ENCODE data around the gene LRP3. TPM values are rescaled to one million over a fixed set of nuclear protein-coding genes. Genes with fewer than 3 reads are reported as not detected.

LRP3 gene
- total and polyA plus RNA-seq, 2 donors (not counting 1 experiment from before 2014, with no cell fraction given) = 4.0 to 24.4 TPM

DNA sequence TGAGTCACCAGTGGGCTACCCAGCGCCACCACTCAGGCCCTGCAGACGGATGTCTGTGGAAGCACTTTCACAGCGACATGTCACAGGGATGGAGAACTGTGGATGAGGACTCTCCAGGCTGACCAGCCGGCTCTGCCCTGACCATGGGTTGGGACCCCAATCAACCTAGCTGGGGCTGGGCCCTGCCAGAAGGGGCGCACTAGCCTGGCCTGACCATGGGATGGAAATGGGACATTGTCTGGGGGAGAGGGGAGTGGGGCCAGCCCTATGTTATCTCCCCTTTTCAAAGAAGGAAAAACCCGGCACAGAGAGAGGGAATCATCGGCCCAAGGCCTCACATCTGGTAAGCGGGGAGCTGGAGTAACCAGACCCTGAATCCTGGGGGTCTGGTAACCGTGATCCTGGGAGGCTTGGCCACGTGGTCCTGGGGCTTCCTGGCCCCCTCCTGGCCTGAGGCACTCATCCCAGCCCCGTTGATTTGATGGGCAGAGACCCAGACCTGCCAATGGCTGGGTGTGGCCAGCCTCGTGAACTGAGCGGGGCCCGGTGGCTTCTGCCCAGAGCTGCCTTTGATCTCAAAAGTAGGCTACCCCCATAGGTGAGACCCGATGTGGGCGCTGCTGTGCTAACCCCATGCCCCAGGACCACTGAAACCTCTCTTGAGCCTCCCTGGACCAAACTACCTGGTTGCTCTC lies 42.7 kb downstream of the LRP3 start:
- H2AFZ ChIP-seq (ENCODE audit: low read length) = no peak overlapping the region
- no peaks in the 10 kb centered on the region for H3K4me1 ChIP-seq (ENCODE audit: control insufficient read depth, extremely low read depth, insufficient read depth, low read length)
- TF ChIP-seq EZH2 (IDR thresholded peaks at IDR 0.05; ENCODE audit: low read length, missing control alignments) = no peak
- TF ChIP-seq CTCF (conservative IDR thresholded peaks at IDR 0.05 in 1 of 2, IDR thresholded peaks at IDR 0.05 in 1 of 2; ENCODE audit: low read depth in 1 of 2, low read length in 2 of 2) = no peak
- no peaks in the 10 kb centered on the region for H4K20me1 ChIP-seq (ENCODE audit: control insufficient read depth, extremely low read depth, insufficient read depth, low read length)
- no peaks in the 10 kb centered on the region for H3K9me3 ChIP-seq (ENCODE audit: control insufficient read depth, insufficient read depth, low read depth, low read length)
- H3K4me3 ChIP-seq (replicated peaks in 1 of 4; ENCODE audit: control extremely low read depth in 1 of 4, insufficient read depth in 1 of 4, low read depth in 3 of 4, low read length in 4 of 4) = no peak overlapping the region
- H3K4me2 ChIP-seq (ENCODE audit: extremely low read depth, insufficient read depth, low read length) = no peak overlapping the region
- no peak for DNase-seq (ENCODE audit: low read depth in 2 of 2)
- peaks cover 3% of the 10 kb centered on the region for H3K27me3 ChIP-seq (ENCODE audit: control insufficient read depth, insufficient read depth, low read length)
- H3K9ac ChIP-seq (ENCODE audit: insufficient read depth, low read length) = no peak overlapping the region
- H3K79me2 ChIP-seq (ENCODE audit: control insufficient read depth, insufficient read depth, low read length) = no peaks in the 10 kb centered on the region
- H3K36me3 ChIP-seq (ENCODE audit: control insufficient read depth, insufficient read depth, low read length) = no peaks in the 10 kb centered on the region
- no peak overlapping the region for H3K27ac ChIP-seq (ENCODE audit: insufficient read depth, low read length)

GRCh38 chr19:33238481-33239149 lies 44.5 kb downstream of the LRP3 start:
- Histone ChIP-seq H4K20me1 (ENCODE audit: control insufficient read depth, extremely low read depth, insufficient read depth, low read length) (no peaks in the 10 kb centered on the region), H2AFZ (ENCODE audit: low read length) (no peak overlapping the region), H3K27me3 (ENCODE audit: control insufficient read depth, insufficient read depth, low read length) (no peaks in the 10 kb centered on the region), H3K9me3 (ENCODE audit: control insufficient read depth, insufficient read depth, low read depth, low read length) (no peaks in the 10 kb centered on the region), H3K36me3 (ENCODE audit: control insufficient read depth, insufficient read depth, low read length) (no peaks in the 10 kb centered on the region), H3K9ac (ENCODE audit: insufficient read depth, low read length) (no peak overlapping the region), H3K4me3 (replicated peaks in 1 of 4; ENCODE audit: control extremely low read depth in 1 of 4, insufficient read depth in 1 of 4, low read depth in 3 of 4, low read length in 4 of 4) (no peak overlapping the region), H3K27ac (ENCODE audit: insufficient read depth, low read length) (no peak overlapping the region), H3K4me2 (ENCODE audit: extremely low read depth, insufficient read depth, low read length) (no peak overlapping the region), H3K4me1 (ENCODE audit: control insufficient read depth, extremely low read depth, insufficient read depth, low read length) (no peaks in the 10 kb centered on the region), H3K79me2 (ENCODE audit: control insufficient read depth, insufficient read depth, low read length) (no peaks in the 10 kb centered on the region)
- TF ChIP-seq EZH2 (IDR thresholded peaks at IDR 0.05; ENCODE audit: low read length, missing control alignments) = no peak
- no peak for TF ChIP-seq CTCF (conservative IDR thresholded peaks at IDR 0.05 in 1 of 2, IDR thresholded peaks at IDR 0.05 in 1 of 2; ENCODE audit: low read depth in 1 of 2, low read length in 2 of 2)
- DNase-seq (ENCODE audit: low read depth in 2 of 2) = no peak

GRCh38 chr19:33239223-33239975 lies 45.3 kb downstream of the LRP3 start:
- Histone ChIP-seq H3K4me3 (replicated peaks in 1 of 4; ENCODE audit: control extremely low read depth in 1 of 4, insufficient read depth in 1 of 4, low read depth in 3 of 4, low read length in 4 of 4) (no peak overlapping the region), H3K4me1 (ENCODE audit: control insufficient read depth, extremely low read depth, insufficient read depth, low read length) (no peaks in the 10 kb centered on the region), H3K27ac (ENCODE audit: insufficient read depth, low read length) (no peak overlapping the region), H3K36me3 (ENCODE audit: control insufficient read depth, insufficient read depth, low read length) (no peaks in the 10 kb centered on the region), H3K9ac (ENCODE audit: insufficient read depth, low read length) (no peak overlapping the region), H3K4me2 (ENCODE audit: extremely low read depth, insufficient read depth, low read length) (no peak overlapping the region), H4K20me1 (ENCODE audit: control insufficient read depth, extremely low read depth, insufficient read depth, low read length) (no peaks in the 10 kb centered on the region), H3K79me2 (ENCODE audit: control insufficient read depth, insufficient read depth, low read length) (no peaks in the 10 kb centered on the region), H2AFZ (ENCODE audit: low read length) (no peak overlapping the region), H3K9me3 (ENCODE audit: control insufficient read depth, insufficient read depth, low read depth, low read length) (no peaks in the 10 kb centered on the region), H3K27me3 (ENCODE audit: control insufficient read depth, insufficient read depth, low read length) (no peaks in the 10 kb centered on the region)
- no peak for TF ChIP-seq CTCF (conservative IDR thresholded peaks at IDR 0.05 in 1 of 2, IDR thresholded peaks at IDR 0.05 in 1 of 2; ENCODE audit: low read depth in 1 of 2, low read length in 2 of 2)
- TF ChIP-seq EZH2 (IDR thresholded peaks at IDR 0.05; ENCODE audit: low read length, missing control alignments) = no peak
- DNase-seq (ENCODE audit: low read depth in 2 of 2) = no peak

Data from fibroblast of lung (primary cell).